Activated CD4-positive, alpha-beta T cell treated with anti-CD3 and anti-CD28 coated beads, Interleukin-2, amount 50 U/mL, for 16 hours (primary cell): Measurements from ENCODE around the gene CNFN.

ENCODE experiments used
- DNase-seq: peaks from one replicate; pipeline ENCODE4 v3.0.0-alpha.2; 2020

Gene CNFN

GRCh38 chr19:42370626-42371175 lies 19.4 kb downstream of the CNFN start:
- DNase-seq = no peak

GRCh38 chr19:42370068-42370520 lies 20.0 kb downstream of the CNFN start:
- no peak for DNase-seq

- no peak for DNase-seq
These were observed 20.5 kb downstream of the CNFN start for GRCh38 chr19:42369433-42370067.

- DNase-seq = no peak
These were observed 21.3 kb downstream of the CNFN start for GRCh38 chr19:42368765-42369164.

- no peak for DNase-seq
These were observed 21.7 kb downstream of the CNFN start for GRCh38 chr19:42368360-42368759.

- no peak for DNase-seq
These were observed 22.2 kb downstream of the CNFN start for GRCh38 chr19:42367929-42368328.

GRCh38 chr19:42366673-42367072 lies 23.4 kb downstream of the CNFN start:
- DNase-seq = no peak

GRCh38 chr19:42363614-42364346 lies 26.3 kb downstream of the CNFN start:
- no peak for DNase-seq

- no peak for DNase-seq
These were observed 27.1 kb downstream of the CNFN start for GRCh38 chr19:42362891-42363440.

- no peak for DNase-seq
These were observed 27.8 kb downstream of the CNFN start for GRCh38 chr19:42362342-42362741.

GRCh38 chr19:42361545-42361910 lies 28.6 kb downstream of the CNFN start:
- no peak for DNase-seq

GRCh38 chr19:42360787-42361544 lies 29.1 kb downstream of the CNFN start:
- DNase-seq = no peak

- DNase-seq = no peak
These were observed 32.8 kb downstream of the CNFN start for GRCh38 chr19:42357290-42357689.

- DNase-seq = no peak
These were observed 33.4 kb downstream of the CNFN start for GRCh38 chr19:42356686-42357085.

GRCh38 chr19:42355896-42356295 lies 34.2 kb downstream of the CNFN start:
- DNase-seq = no peak

GRCh38 chr19:42353341-42354015 lies 36.6 kb downstream of the CNFN start:
- DNase-seq = no peak

- DNase-seq = peak; percentile 27
These were observed 37.5 kb downstream of the CNFN start for GRCh38 chr19:42352301-42353259.

GRCh38 chr19:42351079-42351735 lies 38.9 kb downstream of the CNFN start:
- DNase-seq = no peak

GRCh38 chr19:42350417-42350816 lies 39.7 kb downstream of the CNFN start:
- DNase-seq = no peak

GRCh38 chr19:42349378-42350107 lies 40.6 kb downstream of the CNFN start:
- no peak for DNase-seq
